HEK293 (cell line): ENCODE measurements around the gene PFN1.
"Not testable (repeated sequence)": the region's sequence is repeated elsewhere in the genome, so short reads cannot be mapped to it uniquely, and the experiment has no call there.

Experiments
- HOXC10 ChIP-seq: sonication (generic); formaldehyde crosslinking; IDR thresholded peaks from 2 replicates; pipeline ENCODE4 v1.8.1; 2023; ENCODE audit warnings: mild to moderate bottlenecking, missing genetic modification reagents
- MZF1 ChIP-seq: fragments of 450-650 bp; formaldehyde crosslinking; IDR thresholded peaks from 2 replicates; pipeline ENCODE4 v1.5.1; 2017; ENCODE audit warnings: missing biosample characterization, missing genetic modification characterization, borderline replicate concordance
- YY1 ChIP-seq: fragments of 450-650 bp; formaldehyde crosslinking; IDR thresholded peaks from 2 replicates; pipeline ENCODE4 v1.5.1; 2018; ENCODE audit warnings: missing biosample characterization, missing genetic modification characterization
- ZBTB1 ChIP-seq: fragments of 450-650 bp; formaldehyde crosslinking; IDR thresholded peaks from 2 replicates; pipeline ENCODE4 v1.5.1; 2016; ENCODE audit warnings: missing biosample characterization, missing genetic modification characterization
- ZNF16 ChIP-seq: fragments of 450-650 bp; formaldehyde crosslinking; IDR thresholded peaks from 2 replicates; pipeline ENCODE4 v1.5.1; 2016; ENCODE audit warnings: low read depth, missing biosample characterization, missing genetic modification characterization
- ZNF624 ChIP-seq: fragments of 450-650 bp; formaldehyde crosslinking; IDR thresholded peaks from 2 replicates; pipeline ENCODE4 v1.5.1; 2017; ENCODE audit warnings: missing biosample characterization, missing genetic modification characterization
- ZNF830 ChIP-seq: fragments of 450-650 bp; IDR thresholded peaks from 2 replicates; pipeline ENCODE4 v1.5.0; 2018; ENCODE audit warnings: missing biosample characterization, missing genetic modification characterization, low read depth, mild to moderate bottlenecking, moderate library complexity
- ZSCAN23 ChIP-seq: fragments of 450-650 bp; formaldehyde crosslinking; IDR thresholded peaks from 2 replicates; pipeline ENCODE4 v1.5.1; 2016; ENCODE audit warnings: missing biosample characterization, missing genetic modification characterization
- TF ChIP-seq, protein P1 (sequence below): fragments of 450-650 bp; formaldehyde crosslinking; IDR thresholded peaks from 2 replicates; pipeline ENCODE4 v1.5.1; 2017; ENCODE audit warnings: missing biosample characterization, missing genetic modification characterization
- TF ChIP-seq, protein P2 (sequence below): fragments of 450-650 bp; formaldehyde crosslinking; IDR thresholded peaks from 2 replicates; pipeline ENCODE4 v1.5.1; 2016; ENCODE audit warnings: missing biosample characterization, missing genetic modification characterization
- TF ChIP-seq, protein P3 (sequence below): fragments of 450-650 bp; formaldehyde crosslinking; IDR thresholded peaks from 2 replicates; pipeline ENCODE4 v1.5.1; 2017; ENCODE audit warnings: missing biosample characterization, missing genetic modification characterization

DNA sequence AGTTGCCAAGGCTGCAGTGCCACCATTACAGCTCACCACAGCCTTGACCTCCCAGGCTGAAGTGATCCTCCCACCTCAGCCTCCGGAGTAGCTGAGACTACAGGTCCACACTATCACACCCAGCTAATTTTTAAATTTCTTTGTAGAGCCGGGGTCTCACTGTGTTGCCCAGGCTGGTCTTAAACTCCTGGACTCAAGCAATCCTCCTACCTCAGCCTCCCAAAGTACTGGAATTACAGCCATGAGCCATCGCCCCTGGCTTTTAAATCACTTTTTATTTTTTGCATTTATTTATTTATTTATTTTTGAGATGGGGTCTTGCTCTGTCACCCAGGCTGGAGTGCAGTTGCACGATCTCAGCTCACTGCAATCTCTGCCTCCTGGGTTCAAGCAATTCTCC lies 33.8 kb downstream of the PFN1 start:
- TF ChIP-seq ZBTB1 (tag by site-specific recombination); ZSCAN23 (tag by site-specific recombination); YY1 (tag by site-specific recombination); MZF1 (tag by site-specific recombination); ZNF624 (tag by site-specific recombination); ZNF16 (tag by site-specific recombination); ZNF830 (tag by site-specific recombination); HOXC10 (CRISPR knock-in tag): not testable (repeated sequence)
- TF ChIP-seq, protein P1, sequence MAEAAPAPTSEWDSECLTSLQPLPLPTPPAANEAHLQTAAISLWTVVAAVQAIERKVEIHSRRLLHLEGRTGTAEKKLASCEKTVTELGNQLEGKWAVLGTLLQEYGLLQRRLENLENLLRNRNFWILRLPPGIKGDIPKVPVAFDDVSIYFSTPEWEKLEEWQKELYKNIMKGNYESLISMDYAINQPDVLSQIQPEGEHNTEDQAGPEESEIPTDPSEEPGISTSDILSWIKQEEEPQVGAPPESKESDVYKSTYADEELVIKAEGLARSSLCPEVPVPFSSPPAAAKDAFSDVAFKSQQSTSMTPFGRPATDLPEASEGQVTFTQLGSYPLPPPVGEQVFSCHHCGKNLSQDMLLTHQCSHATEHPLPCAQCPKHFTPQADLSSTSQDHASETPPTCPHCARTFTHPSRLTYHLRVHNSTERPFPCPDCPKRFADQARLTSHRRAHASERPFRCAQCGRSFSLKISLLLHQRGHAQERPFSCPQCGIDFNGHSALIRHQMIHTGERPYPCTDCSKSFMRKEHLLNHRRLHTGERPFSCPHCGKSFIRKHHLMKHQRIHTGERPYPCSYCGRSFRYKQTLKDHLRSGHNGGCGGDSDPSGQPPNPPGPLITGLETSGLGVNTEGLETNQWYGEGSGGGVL = not testable (repeated sequence)
- TF ChIP-seq, protein P2, sequence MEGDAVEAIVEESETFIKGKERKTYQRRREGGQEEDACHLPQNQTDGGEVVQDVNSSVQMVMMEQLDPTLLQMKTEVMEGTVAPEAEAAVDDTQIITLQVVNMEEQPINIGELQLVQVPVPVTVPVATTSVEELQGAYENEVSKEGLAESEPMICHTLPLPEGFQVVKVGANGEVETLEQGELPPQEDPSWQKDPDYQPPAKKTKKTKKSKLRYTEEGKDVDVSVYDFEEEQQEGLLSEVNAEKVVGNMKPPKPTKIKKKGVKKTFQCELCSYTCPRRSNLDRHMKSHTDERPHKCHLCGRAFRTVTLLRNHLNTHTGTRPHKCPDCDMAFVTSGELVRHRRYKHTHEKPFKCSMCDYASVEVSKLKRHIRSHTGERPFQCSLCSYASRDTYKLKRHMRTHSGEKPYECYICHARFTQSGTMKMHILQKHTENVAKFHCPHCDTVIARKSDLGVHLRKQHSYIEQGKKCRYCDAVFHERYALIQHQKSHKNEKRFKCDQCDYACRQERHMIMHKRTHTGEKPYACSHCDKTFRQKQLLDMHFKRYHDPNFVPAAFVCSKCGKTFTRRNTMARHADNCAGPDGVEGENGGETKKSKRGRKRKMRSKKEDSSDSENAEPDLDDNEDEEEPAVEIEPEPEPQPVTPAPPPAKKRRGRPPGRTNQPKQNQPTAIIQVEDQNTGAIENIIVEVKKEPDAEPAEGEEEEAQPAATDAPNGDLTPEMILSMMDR (tag by site-specific recombination) = not testable (repeated sequence)
- TF ChIP-seq, protein P3, sequence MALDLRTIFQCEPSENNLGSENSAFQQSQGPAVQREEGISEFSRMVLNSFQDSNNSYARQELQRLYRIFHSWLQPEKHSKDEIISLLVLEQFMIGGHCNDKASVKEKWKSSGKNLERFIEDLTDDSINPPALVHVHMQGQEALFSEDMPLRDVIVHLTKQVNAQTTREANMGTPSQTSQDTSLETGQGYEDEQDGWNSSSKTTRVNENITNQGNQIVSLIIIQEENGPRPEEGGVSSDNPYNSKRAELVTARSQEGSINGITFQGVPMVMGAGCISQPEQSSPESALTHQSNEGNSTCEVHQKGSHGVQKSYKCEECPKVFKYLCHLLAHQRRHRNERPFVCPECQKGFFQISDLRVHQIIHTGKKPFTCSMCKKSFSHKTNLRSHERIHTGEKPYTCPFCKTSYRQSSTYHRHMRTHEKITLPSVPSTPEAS = not testable (repeated sequence)
